Esophagus muscularis mucosa (tissue), 4 donors: ENCODE results near the gene FN1. TPM values are rescaled to one million over a fixed set of nuclear protein-coding genes. Genes with fewer than 3 reads are reported as not detected.

Source experiments
- DNase-seq: peaks from one replicate; pipeline ENCODE4 v3.0.0-alpha.2; 2017; ENCODE audit errors: extremely low spot score
- H3K27ac ChIP-seq, 4 donors: fragments of 200-600 bp; sonication (generic); replicated peaks in 1 of 4; 1 replicate in 3 of 4; 2 replicates in 1 of 4; pipeline ENCODE4 v1.5.1; 2016 to 2019; ENCODE audit warnings: mild to moderate bottlenecking in 1 of 4
- H3K27me3 ChIP-seq, 4 donors: fragments of 200-600 bp; sonication (generic); one replicate each; pipeline versions ENCODE4 v1.5.1 to v1.6.0; 2016 to 2019
- H3K36me3 ChIP-seq, 4 donors: fragments of 200-600 bp; sonication (generic); one replicate each; pipeline ENCODE4 v1.5.1; 2016 to 2019
- H3K4me1 ChIP-seq, 4 donors: fragments of 200-600 bp; sonication (generic); one replicate each; pipeline ENCODE4 v1.5.1; 2016 to 2019
- H3K4me3 ChIP-seq, 4 donors: fragments of 200-600 bp; sonication (generic); 1 replicate in 2 of 4; 2 replicates in 2 of 4; pipeline ENCODE4 v1.5.1; 2016 to 2019; ENCODE audit warnings: mild to moderate bottlenecking in 4 of 4, moderate library complexity in 1 of 4
- H3K9me3 ChIP-seq, 4 donors: fragments of 200-600 bp; sonication (generic); 1 replicate in 3 of 4; 2 replicates in 1 of 4; pipeline ENCODE4 v1.5.1; 2016 to 2019
- CTCF ChIP-seq, 3 experiments: fragments of 200-600 bp in 2 of 3; fragments of 450-650 bp in 1 of 3; sonication (generic) in 2 of 3; IDR thresholded peaks; one replicate each; pipeline ENCODE4 v1.5.1; 2017 to 2019; ENCODE audit warnings: antibody characterized with exemption in 3 of 3, mild to moderate bottlenecking in 2 of 3, moderate library complexity in 1 of 3
- EP300 ChIP-seq: sonication (generic); formaldehyde crosslinking; IDR thresholded peaks from one replicate; pipeline ENCODE4 v1.6.1; 2017; ENCODE audit warnings: antibody characterized with exemption
- POLR2A ChIP-seq: fragments of 450-650 bp; IDR thresholded peaks from one replicate; pipeline ENCODE4 v1.6.1; 2017; ENCODE audit warnings: antibody characterized with exemption, moderate library complexity, mild to moderate bottlenecking, low read depth
- POLR2AphosphoS5 ChIP-seq, 2 donors: sonication (generic); formaldehyde crosslinking; IDR thresholded peaks; one replicate each; pipeline ENCODE4 v1.6.1; 2017; ENCODE audit warnings: antibody characterized with exemption in 2 of 2
- WGBS: methylation state at CpG from one replicate; pipeline ENCODE4 v1.1.5; 2018; 5-methylcytosine and 5-hydroxymethylcytosine counted together
- intact Hi-C: fragments of 100-400 bp; cut with DNase I; formaldehyde crosslinking; loops from one replicate; pipeline ENCODE4 v1.15.1; 2023
- total RNA-seq, 4 donors: library from RNA; depleted of rRNA; stranded (reverse); fragments of >200 nt; gene quantifications; one replicate each; pipeline versions ENCODE4 v1.1.0 to v1.2.1, GENCODE V29; 2016

Gene FN1
- total RNA-seq, 4 donors from 2014 or later: 2,256 to 4,873 (median 2,950) TPM

DNA sequence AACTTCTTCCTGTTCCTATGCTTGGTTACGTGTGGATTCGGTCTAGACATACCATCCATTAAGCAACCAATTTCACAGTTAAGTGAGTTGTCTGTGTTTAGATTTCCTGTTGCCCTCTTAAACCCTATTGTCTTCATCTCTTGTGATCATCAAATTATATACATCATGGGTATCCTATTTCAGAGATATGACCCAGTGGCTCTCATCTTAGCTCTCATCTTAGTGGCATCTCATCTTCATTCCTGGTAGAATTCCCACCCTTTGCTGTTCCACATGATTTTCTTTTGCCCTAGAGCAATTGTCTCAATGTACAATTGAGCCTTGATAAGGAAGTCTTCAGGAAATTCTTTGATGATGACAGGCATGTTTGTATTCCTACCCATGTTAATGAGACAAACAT is 29.4 kb upstream of the FN1 start:
- Histone ChIP-seq H3K27me3 (no peaks in the 10 kb centered on the region), H3K27ac (no peak overlapping the region), H3K4me1 (peaks cover 0 to 19% (median 12%) of the 10 kb centered on the region in 4 donors), H3K9me3 (no peaks in the 10 kb centered on the region), H3K4me3 (no peak overlapping the region), H3K36me3 (no peaks in the 10 kb centered on the region)
- TF ChIP-seq EP300 (no peak), POLR2AphosphoS5 (IDR thresholded peaks at IDR 0.05) (no peak), CTCF (IDR thresholded peaks at IDR 0.05) (no peak), POLR2A (no peak)
- no peak for DNase-seq
- intact Hi-C loops: no loop called here
- WGBS: 85% methylated on average over 2 of the region's 2 CpGs

- 90% methylated on average over 5 of the region's 5 CpGs for WGBS
- TF ChIP-seq EP300 (no peak), POLR2AphosphoS5 (IDR thresholded peaks at IDR 0.05) (no peak)
- no peaks in the 10 kb centered on the region for H3K36me3 ChIP-seq
- H3K27ac ChIP-seq: no peak overlapping the region
- no peaks in the 10 kb centered on the region for H3K9me3 ChIP-seq
- intact Hi-C loops: no loop called here
- H3K27me3 ChIP-seq: no peaks in the 10 kb centered on the region
- H3K4me1 ChIP-seq: peaks cover 0 to 23% (median 19%) of the 10 kb centered on the region in 4 donors
- H3K4me3 ChIP-seq: no peak overlapping the region
- no peak for DNase-seq
These were observed 26.1 kb upstream of the FN1 start for GRCh38 chr2:215461836-215462532.

DNA sequence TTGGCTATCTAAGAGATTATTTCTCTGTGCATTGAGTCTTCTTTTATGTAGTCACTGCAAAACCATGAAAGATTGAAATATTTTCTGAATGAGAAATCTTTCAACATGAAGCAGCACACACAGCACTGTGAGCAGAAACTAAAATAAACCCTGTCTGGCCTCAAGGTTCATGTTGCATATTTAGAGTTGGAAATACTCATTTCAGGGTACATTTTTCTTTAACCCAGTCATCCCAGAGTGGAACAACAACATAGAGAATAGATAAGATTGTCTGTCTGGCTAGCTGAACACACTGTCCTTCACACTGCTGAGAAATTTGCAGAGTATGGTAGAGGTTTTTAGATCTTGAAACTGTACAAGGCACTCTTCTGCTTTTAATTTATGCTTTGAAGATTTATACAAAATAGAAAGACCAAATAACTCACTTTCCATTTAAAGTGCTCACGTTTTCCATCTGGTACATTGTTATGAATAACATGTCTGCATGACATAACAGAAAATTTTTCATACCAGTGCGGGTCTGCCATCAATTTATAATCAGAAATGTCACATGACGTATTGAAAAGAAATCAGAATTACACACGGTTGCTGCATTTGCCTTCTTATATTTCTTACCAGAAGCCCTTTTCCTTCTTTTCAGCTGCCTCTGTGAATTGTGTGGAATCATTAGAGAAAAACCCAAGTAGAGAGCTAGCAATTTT is 25.0 kb upstream of the FN1 start:
- Histone ChIP-seq H3K27ac (peak overlapping the region; percentile 29 to 58 (median 35)), H3K4me3 (no peak overlapping the region), H3K4me1 (peaks cover 0 to 22% (median 19%) of the 10 kb centered on the region in 4 donors), H3K9me3 (no peaks in the 10 kb centered on the region), H3K27me3 (no peaks in the 10 kb centered on the region), H3K36me3 (no peaks in the 10 kb centered on the region)
- DNase-seq: no peak
- TF ChIP-seq POLR2AphosphoS5 (IDR thresholded peaks at IDR 0.05) (peak in 1 of 2 donors; percentile 41), CTCF (IDR thresholded peaks at IDR 0.05) (no peak), EP300 (no peak), POLR2A (no peak)
- WGBS: 40% methylated on average over 4 of the region's 4 CpGs
- intact Hi-C loops: no loop called here

DNA sequence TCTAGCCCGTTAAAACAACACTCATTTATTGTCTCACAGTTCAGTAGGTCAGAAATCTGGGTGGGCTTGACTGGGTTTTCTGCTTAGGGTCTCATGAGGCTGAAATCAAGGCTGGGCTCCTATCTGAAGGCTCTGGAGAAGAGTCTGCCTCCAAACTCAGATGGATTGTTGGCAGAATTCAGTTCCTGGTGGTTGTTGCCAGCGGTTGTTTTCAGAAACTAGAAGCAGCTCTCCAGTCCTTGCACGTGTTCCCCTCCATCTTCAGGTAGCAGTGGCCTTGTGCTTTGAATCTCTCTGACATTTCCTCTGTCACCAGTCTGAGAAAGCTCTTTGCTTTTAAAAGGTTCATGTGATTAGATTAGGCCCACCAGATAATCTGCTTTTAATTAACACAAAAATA is 20.1 kb upstream of the FN1 start:
- intact Hi-C loops: loop anchor here (5.0 kb wide), 1 partner anchor 371 kb away; no protein-coding TSS in a partner anchor

More for the DNA sequence above, 20.1 kb upstream of the FN1 start:
- Histone ChIP-seq H3K27ac (no peak overlapping the region), H3K4me1 (peaks cover 0 to 21% (median 15%) of the 10 kb centered on the region in 4 donors), H3K36me3 (no peaks in the 10 kb centered on the region), H3K4me3 (no peak overlapping the region), H3K9me3 (no peaks in the 10 kb centered on the region), H3K27me3 (no peaks in the 10 kb centered on the region)
- no peak for TF ChIP-seq CTCF (IDR thresholded peaks at IDR 0.05)
- no peak for TF ChIP-seq EP300
- TF ChIP-seq POLR2A: no peak
- no peak for TF ChIP-seq POLR2AphosphoS5 (IDR thresholded peaks at IDR 0.05)
- WGBS: 88% methylated on average over 3 of the region's 3 CpGs
- no peak for DNase-seq
